GM12864 (cell line): ENCODE results near the gene AMOT.
A peak's percentile ranks its signal among the peaks of the same experiment; 100 is the strongest.

Source experiments
- DNase-seq: peaks from one replicate; pipeline ENCODE4 v3.0.0-alpha.2; 2011; ENCODE audit warnings: low read depth
- H3K4me3 ChIP-seq: 2 replicates; pipeline ENCODE4 v1.5.1; 2011; ENCODE audit warnings: mild to moderate bottlenecking, low read depth, low read length, control low read depth
- CTCF ChIP-seq: IDR thresholded peaks from 2 replicates; pipeline ENCODE4 v1.5.1; 2011; ENCODE audit warnings: low read depth, mild to moderate bottlenecking, moderate library complexity, low read length, control low read depth, inconsistent platforms; ENCODE audit errors: missing control alignments

AMOT gene

GRCh38 chrX:112734290-112734689, 106.3 kb downstream of the AMOT start:
- DNase-seq, result no peak
- no peak overlapping the region for H3K4me3 ChIP-seq
- TF ChIP-seq CTCF, result no peak

- DNase-seq, result no peak
- TF ChIP-seq CTCF, result peak; percentile 12
These were observed 108.8 kb downstream of the AMOT start for GRCh38 chrX:112731793-112732192.

More at GRCh38 chrX:112731793-112732192, 108.8 kb downstream of the AMOT start:
- no peak overlapping the region for H3K4me3 ChIP-seq
